Activated CD8-positive, alpha-beta memory T cell treated with anti-CD3 and anti-CD28 coated beads, Interleukin-2, amount 50 U/mL, for 1 hour (primary cell): ENCODE data around the gene POLQ.
"Not testable (repeated sequence)": the region's sequence is repeated elsewhere in the genome, so short reads cannot be mapped to it uniquely, and the experiment has no call there.

Source experiments
- DNase-seq: peaks from one replicate; pipeline ENCODE4 v3.0.0-alpha.2; 2020; ENCODE audit errors: extremely low read depth

POLQ gene

DNA sequence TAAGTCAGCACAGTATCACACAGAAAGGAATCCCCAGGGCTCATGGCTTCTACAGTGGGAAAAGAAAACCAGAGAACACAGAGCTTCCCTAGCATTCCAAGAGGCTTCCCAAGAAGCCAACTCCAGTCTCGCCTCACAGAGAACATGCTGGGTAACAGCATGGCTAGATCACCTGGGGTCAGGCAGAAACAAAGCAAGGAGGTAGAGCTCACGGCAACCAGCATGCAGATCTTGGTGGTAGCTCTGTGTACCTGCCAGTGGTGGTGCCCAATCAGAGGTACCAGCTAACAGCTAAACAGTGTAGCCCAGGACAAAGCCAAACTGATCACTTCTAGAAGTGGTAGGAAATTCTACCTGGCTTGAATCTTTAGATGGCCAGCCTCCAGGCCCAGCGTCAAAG is 31.3 kb downstream of the POLQ start:
- no peak for DNase-seq

GRCh38 chr3:121508389-121508788 is 37.4 kb downstream of the POLQ start:
- no peak for DNase-seq

DNA sequence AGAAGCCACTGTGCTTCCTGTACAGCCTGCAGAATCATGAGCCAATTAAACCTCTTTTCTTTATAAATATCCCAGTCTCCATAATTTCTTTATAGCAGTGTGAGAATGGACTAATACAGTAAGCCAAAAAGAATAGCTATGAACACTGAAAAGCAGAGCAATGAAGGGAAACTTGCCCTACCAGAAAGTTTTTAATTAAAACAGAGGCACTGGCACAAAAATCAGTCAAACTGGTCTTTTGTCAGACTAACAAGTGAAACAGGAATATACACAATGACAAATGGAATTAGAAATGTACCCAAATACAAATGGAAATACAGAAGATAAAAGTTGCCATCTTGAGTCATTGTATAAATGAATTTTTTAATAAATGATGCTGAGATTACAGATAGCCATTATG is 40.5 kb downstream of the POLQ start:
- no peak for DNase-seq

GRCh38 chr3:121504618-121505017 is 41.2 kb downstream of the POLQ start:
- no peak for DNase-seq

- DNase-seq: no peak
Measured at GRCh38 chr3:121496786-121497185, 49.0 kb downstream of the POLQ start.

- no peak for DNase-seq
Measured at GRCh38 chr3:121493431-121493830, 52.4 kb downstream of the POLQ start.

DNA sequence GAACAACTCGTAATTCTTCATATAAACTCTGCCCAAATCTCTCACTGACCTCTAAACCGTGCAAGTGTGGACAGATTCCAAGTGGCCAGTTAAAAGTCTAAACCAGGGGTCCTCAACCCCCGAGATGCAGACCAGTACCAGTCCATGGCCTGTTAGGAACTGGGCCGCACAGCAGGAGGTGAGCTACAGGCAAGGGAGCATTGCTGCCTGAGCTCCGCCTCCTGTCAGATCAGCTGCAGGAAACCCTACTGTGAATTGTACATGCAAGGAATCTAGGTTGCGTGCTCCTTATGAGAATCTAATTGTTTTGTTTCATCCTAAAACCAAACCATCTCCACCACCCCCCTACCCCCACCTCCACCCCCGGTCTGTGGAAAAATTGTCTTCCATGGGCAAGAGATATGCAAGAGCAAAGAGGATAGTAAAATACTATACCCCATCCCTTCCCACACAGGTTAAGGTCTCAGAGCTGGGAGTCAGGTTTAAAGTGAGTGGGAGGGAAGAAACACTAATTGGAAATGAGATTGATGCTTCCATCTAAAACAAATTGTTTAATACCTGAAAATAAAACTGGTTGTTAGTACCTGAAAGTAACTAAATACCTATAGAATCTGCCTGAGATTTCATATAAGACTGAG is 54.0 kb downstream of the POLQ start:
- no peak for DNase-seq

DNA sequence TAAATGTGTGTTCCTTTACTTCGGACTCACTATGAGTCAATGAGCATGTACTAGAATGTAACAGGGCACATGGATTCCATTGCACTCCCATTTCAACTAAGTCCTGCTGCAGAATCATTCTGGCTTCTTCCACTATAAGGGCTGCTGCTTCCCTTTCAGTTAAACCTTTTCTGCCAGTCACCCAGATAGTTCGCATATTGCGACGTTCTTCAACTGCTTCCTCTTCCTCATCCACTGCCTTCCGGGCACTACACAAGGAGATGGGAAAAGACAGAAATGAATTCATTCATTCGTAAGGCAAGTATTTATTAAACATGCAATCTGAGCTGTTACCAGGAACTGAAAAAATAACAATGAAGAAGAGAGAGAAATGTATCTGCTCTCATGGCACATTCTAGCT is 55.6 kb downstream of the POLQ start:
- DNase-seq: no peak

DNA sequence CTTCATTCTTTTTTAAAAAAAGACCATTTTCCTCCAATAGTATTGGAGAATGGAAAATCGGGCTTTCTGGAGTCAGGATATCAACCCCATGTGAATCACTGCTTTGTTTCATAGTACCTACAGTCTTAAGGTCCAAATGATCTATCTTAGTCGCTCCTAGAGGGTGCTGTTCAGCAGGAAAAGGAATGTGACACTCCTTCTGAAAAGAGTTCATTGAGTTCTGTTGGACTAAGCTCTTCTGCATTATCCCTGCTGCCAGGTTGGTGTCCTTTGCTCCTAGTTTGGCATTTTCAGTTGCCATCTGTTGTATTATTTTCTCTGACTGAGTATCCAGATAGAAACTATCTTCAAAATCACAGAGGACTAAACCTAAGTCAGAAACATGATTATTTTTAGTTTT is 57.2 kb downstream of the POLQ start:
- no peak for DNase-seq

DNA sequence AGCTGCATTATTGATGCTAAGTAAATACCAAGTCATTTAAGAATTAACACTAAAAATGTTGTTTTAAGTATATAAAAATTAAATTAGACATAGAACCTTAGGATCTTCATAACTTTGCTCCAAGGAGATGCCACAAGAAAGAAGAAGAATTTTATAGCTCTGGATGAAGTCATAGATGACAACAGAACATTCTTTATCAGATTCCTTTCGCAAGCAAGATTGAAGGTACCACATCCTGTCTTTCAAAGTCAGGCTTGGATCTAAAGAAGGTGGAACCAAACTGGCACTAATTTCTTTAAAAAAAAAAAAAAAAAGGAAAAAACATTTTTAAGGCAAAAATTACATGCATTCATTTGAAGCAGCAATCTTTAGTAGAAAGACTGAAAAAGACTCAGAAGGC is 62.5 kb downstream of the POLQ start:
- DNase-seq: no peak

- no peak for DNase-seq
Measured at GRCh38 chr3:121482660-121483059, 63.1 kb downstream of the POLQ start.

DNA sequence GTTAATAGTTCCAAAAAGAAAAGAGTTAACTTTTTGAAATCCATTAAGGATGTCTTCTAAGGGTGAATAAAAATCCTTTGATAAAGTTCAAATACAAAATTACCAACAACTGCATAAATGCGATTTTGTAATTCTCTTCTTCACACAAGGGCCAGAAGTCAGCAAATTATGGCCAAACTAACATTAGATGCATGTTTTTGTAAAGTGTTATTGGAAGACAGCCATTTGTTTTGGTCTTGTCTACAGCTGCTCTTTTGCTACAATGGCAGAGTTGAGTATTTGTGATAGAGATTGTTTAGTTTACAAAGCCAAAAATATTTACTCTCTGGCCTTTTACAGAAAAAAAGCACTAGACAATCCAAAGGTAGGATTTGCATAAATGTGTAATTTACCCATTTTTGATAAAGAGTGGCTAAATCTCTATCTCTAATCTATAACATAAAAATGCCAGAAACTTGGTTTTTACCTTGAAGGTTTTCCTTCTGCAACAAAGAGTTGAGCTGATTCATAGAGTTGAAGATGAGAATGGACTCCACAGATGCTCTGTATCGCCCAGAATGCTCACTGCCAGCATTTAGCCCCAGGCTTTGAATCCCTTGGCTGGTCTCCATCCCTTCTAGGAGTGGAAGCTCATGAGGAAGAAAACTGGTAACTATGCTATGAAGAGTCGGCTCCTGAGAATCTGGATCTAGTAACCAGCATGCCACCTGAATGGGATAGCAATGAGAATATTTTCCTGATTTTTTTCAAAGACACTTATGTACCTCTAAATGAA is 64.5 kb downstream of the POLQ start:
- DNase-seq: no peak

GRCh38 chr3:121477589-121477988 is 68.2 kb downstream of the POLQ start:
- no peak for DNase-seq

DNA sequence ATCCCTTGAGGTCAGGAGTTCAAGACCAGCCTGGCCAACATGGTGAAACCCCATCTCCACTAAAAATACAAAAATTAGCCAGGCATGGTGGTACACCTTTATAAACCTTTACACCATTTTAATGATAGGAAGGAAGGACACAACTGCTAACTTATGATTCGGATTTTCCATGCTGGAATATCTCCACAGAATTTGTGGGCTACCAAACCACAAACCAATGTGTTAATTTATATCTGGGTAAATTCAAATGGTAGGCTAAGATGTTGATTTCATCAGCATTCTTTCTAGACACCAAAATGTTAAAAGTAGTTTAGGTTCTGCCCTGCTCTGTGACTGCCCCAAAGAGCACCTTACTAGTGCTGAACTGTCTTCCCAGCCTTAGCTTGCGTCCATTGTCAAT is 72.8 kb downstream of the POLQ start:
- DNase-seq: no peak

- DNase-seq: no peak
Measured at GRCh38 chr3:121467085-121467484, 78.7 kb downstream of the POLQ start.

GRCh38 chr3:121463745-121464144 is 82.0 kb downstream of the POLQ start:
- DNase-seq: no peak

DNA sequence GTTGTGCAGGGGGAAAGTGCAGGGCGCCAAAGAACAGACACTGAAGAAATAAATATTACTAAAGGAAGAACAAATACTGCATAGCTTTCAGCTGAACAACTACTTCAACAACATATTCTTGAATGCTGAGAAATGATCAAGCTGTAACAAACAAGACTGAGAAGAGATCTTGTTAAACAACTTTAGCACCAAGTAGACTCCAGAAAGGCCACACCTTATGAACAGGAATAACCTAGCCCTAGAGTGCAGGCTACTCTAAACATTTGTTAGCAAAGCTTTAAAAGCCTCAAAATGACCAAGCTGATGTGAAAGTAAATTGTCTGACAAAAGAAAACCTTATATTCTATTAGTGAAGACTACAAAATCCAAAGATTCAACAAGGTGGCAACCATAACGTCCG is 83.2 kb downstream of the POLQ start:
- no peak for DNase-seq

DNA sequence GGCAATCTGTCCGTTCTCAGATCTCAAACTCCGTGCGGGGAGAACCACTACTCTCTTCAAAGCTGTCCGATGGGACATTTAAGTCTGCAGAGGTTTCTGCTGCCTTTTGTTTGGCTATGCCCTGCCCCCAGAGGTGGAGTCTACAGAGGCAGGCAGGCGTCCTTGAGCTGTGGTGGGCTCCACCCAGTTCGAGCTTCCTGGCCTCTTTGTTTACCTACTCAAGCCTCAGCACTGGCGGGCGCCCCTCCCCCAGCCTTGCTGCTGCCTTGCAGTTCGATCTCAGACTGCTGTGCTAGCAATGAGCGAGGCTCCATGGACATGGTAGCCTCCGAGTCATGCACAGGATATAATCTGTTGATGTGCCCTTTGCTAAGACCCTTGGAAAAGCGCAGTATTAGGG is 94.0 kb downstream of the POLQ start:
- not testable (repeated sequence) for DNase-seq

DNA sequence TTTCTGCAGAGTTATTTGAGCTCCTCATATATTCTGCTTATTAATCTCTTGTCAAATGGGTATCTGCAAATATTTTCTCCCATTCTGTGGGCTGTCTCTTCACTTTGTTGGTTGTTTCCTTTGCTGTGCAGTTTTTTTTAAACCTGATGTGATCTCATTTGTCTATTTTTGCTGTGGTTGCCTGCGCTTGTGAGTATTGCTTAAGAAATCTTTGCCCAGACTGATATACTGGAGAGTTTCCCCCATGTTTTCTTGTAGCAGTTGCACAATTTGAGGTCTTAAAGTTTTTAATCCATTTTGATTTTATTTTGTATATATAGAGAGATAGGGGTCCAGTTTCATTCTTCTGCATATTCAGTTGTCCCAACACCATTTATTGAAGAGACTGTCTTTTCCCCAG is 102.3 kb downstream of the POLQ start:
- DNase-seq: no peak

DNA sequence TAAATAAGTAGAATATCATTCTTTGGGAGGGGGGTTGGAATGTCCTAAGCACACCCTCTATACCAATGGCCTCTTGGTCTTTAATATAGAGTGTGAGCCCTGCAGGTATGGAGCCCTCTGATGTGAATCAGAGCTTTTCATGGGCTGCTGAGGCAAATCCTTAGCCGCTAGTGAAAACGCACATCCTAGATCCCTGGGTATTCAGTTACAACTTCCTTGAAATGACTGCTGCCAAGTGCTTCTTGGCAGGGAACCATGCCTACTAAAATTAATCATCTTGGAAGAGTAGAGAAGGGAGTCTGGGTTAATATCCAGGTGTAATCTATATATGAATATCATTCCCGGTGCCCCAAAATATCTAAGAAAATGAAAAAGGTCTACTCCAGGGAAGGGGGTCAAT is 109.1 kb downstream of the POLQ start:
- no peak for DNase-seq

- no peak for DNase-seq
Measured at GRCh38 chr3:121436074-121436473, 109.7 kb downstream of the POLQ start.

GRCh38 chr3:121431726-121432517 is 113.9 kb downstream of the POLQ start:
- no peak for DNase-seq

DNA sequence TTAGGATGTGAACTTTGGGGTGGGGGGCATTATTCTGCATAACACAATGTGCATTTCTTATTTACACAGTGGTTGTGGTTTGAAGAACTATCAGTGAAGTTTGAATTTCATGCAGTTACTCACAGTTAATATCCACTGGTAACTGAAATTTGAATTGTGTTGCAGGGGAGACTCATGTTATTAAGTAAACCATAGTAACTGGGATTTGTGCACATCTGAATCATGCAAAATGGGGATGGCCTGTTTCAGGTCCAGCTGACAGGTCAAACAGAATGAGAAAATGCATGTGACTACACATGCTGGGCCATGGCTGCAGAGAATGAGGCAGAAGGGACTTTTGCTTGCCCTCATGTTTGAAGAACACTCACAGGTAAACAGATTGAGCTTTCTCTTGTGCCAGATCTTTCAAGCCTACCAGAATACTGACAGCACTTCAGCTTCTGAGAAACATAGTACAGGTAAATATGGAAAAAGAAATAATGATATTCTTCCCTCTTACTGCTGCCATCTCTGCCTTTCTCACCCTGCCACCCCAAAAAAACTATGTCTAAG is 115.0 kb downstream of the POLQ start:
- DNase-seq: no peak
